H1 (cell line): ENCODE data around the gene SLAIN2. TPM values are rescaled to one million over a fixed set of nuclear protein-coding genes. Genes with fewer than 3 reads are reported as not detected.

Experiments
- EP300 ChIP-seq, 2 experiments: IDR thresholded peaks; 1 replicate in 1 of 2; 2 replicates in 1 of 2; pipeline ENCODE4 v1.6.1; 2011 to 2012; ENCODE audit warnings: low read depth in 2 of 2, low read length in 2 of 2, mild to moderate bottlenecking in 2 of 2, borderline replicate concordance in 1 of 2, inconsistent platforms in 1 of 2, moderate library complexity in 1 of 2
- NANOG ChIP-seq: IDR thresholded peaks from 2 replicates; pipeline ENCODE4 v1.6.1; 2011; ENCODE audit warnings: low read length, low read depth, mild to moderate bottlenecking, inconsistent platforms; ENCODE audit not compliant: insufficient read depth, poor library complexity, severe bottlenecking
- YY1 ChIP-seq: IDR thresholded peaks from 2 replicates; pipeline ENCODE4 v1.6.1; 2011; ENCODE audit warnings: low read depth, mild to moderate bottlenecking, low read length
- polyA plus RNA-seq, 7 experiments: library from polyadenylated mRNA; depleted of rRNA in 3 of 7; stranded (reverse) in 5 of 7; unstranded in 2 of 7; fragments of >200 nt in 5 of 7; fragments of 200-250 nt in 2 of 7; gene quantifications; 1 replicate in 5 of 7; 2 replicates in 1 of 7; 4 replicates in 1 of 7; pipeline versions ENCODE4 v1.2.1 to v1.2.3, GENCODE V29; 2011 to 2013; ENCODE audit warnings: missing spikeins in 2 of 7, mixed read lengths in 2 of 7
- total RNA-seq: library from RNA; stranded (reverse); fragmentation: NEBNext Ultra II Directional; extraction: Animal tissue kit (Norgen Biotek cat#: 25700); gene quantifications from 2 replicates; pipeline ENCODE4 v1.2.1, GENCODE V29; 2021

SLAIN2 gene
- total and polyA plus RNA-seq, 2 of the 8 experiments (the other 6 are each of a cell fraction or from before 2014, with no cell fraction given) = 8.2 to 40.0 TPM

DNA sequence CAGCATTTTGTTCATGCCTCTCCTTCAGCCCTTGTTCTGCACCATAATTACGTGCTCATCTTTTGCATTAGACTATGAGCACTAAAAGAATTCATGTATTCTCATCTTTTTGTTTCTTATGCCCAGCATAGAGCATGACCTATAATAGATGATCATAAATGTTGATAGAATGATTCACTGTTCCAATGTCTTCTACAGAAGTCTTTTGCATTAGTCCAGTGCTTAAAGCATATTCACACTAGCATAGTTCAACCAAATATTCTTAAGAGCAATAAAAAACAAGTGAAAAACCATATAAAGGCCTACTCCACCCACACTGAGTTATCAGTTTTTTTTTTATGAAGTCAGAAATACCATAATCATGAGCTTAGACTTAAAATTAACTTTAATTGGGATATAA, 105.3 kb downstream of the SLAIN2 start (continued):
- TF ChIP-seq NANOG = no peak
- TF ChIP-seq YY1 = no peak
- TF ChIP-seq EP300 (IDR thresholded peaks at IDR 0.05; ENCODE audit: borderline replicate concordance in 1 of 2, low read depth in 2 of 2, low read length in 2 of 2) = no peak
